Suprapubic skin (tissue), 3 donors: ENCODE results near the gene TENM3.

ENCODE experiments used
- EP300 ChIP-seq: sonication (generic); formaldehyde crosslinking; IDR thresholded peaks from one replicate; pipeline ENCODE4 v1.6.1; 2017; ENCODE audit warnings: antibody characterized with exemption
- TF ChIP-seq, protein P1 (sequence below), 2 donors: fragments of 200-600 bp in 1 of 2; fragments of 450-650 bp in 1 of 2; sonication (generic) in 1 of 2; IDR thresholded peaks; one replicate each; pipeline ENCODE4 v1.5.1; 2016 to 2019; ENCODE audit warnings: antibody characterized with exemption in 2 of 2, mild to moderate bottlenecking in 1 of 2, moderate library complexity in 1 of 2

DNA sequence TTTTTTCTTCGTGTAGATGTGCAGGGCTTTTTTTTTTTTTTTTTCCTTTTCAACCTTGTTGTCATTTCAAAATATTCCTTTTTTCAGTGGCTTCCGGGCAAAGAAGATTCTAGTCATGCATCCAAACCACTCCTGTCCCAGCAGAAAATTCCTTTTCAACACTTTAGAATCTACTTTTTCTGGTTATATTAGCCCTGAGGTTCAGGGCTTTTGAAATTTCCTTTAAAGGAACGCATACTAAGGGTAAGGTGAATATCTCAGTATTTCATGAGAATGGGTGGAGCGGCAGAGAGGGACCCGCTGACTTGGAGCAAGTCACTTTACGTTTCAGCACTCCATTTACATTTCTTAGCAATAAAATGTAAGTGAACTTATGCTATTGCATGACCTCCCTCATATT lies 15.6 kb upstream of the TENM3 start:
- TF ChIP-seq, protein P1, sequence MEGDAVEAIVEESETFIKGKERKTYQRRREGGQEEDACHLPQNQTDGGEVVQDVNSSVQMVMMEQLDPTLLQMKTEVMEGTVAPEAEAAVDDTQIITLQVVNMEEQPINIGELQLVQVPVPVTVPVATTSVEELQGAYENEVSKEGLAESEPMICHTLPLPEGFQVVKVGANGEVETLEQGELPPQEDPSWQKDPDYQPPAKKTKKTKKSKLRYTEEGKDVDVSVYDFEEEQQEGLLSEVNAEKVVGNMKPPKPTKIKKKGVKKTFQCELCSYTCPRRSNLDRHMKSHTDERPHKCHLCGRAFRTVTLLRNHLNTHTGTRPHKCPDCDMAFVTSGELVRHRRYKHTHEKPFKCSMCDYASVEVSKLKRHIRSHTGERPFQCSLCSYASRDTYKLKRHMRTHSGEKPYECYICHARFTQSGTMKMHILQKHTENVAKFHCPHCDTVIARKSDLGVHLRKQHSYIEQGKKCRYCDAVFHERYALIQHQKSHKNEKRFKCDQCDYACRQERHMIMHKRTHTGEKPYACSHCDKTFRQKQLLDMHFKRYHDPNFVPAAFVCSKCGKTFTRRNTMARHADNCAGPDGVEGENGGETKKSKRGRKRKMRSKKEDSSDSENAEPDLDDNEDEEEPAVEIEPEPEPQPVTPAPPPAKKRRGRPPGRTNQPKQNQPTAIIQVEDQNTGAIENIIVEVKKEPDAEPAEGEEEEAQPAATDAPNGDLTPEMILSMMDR (IDR thresholded peaks at IDR 0.05): no peak
- TF ChIP-seq EP300: no peak
